ENCODE data around the gene ABCF3. TPM values are rescaled to one million over a fixed set of nuclear protein-coding genes. Genes with fewer than 3 reads are reported as not detected.
"Not testable (repeated sequence)": the region's sequence is repeated elsewhere in the genome, so short reads cannot be mapped to it uniquely, and the experiment has no call there.

The ABCF3 gene
- total RNA-seq, 4 donors from 2014 or later = 58.6 to 286 (median 133) TPM

DNA sequence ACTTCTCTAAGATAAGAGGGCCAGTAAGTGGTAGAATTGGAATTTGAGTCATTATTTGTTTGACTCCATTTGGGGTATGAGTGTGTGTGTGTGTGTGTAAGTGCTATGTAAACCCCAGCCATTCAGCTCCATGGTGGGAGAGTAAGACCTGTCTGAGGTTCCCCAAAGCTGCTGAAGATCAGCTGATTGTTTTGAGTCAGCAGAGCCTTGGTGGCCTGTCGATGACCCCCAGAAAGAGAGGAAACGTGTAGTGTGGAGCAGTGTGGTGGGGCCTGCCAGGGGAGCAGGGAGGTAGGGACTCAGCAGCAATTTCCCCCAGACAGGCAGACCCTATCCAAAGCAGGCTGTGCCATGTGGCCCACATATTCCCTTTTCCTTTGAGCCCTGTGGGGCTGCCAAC is 25.5 kb upstream of the ABCF3 start:
- Histone ChIP-seq H3K27me3 (no peaks in the 10 kb centered on the region), H3K4me3 (no peak overlapping the region), H3K36me3 (peaks cover 0 to 18% (median 6%) of the 10 kb centered on the region in 4 donors), H3K9me3 (no peaks in the 10 kb centered on the region), H3K27ac (peak overlapping the region; percentile 50 to 98 (median 67)), H3K4me1 (peaks cover 20 to 50% (median 31%) of the 10 kb centered on the region in 4 donors)
- intact Hi-C loops (cut with DNase I; ENCODE audit: low total_unique reads) = no loop called here
- in situ Hi-C loops (cut with MboI; ENCODE audit: low pct_ligation_motif_present in 1 of 4, low pct_unique_long_range_greater_than_20kb in 1 of 4, low sequenced_read_pairs in 3 of 4) = no loop called here
- DNase-seq = no peak
- WGBS, 2 donors (ENCODE audit: low coverage in 1 of 2) = 47 to 80% methylated on average over 1 to 2 of the region's 2 CpGs
- TF ChIP-seq EP300 (IDR thresholded peaks at IDR 0.05; ENCODE audit: low read depth) (no peak), POLR2A (IDR thresholded peaks at IDR 0.05) (no peak), POLR2AphosphoS5 (IDR thresholded peaks at IDR 0.05) (no peak)
- TF ChIP-seq, protein P1, sequence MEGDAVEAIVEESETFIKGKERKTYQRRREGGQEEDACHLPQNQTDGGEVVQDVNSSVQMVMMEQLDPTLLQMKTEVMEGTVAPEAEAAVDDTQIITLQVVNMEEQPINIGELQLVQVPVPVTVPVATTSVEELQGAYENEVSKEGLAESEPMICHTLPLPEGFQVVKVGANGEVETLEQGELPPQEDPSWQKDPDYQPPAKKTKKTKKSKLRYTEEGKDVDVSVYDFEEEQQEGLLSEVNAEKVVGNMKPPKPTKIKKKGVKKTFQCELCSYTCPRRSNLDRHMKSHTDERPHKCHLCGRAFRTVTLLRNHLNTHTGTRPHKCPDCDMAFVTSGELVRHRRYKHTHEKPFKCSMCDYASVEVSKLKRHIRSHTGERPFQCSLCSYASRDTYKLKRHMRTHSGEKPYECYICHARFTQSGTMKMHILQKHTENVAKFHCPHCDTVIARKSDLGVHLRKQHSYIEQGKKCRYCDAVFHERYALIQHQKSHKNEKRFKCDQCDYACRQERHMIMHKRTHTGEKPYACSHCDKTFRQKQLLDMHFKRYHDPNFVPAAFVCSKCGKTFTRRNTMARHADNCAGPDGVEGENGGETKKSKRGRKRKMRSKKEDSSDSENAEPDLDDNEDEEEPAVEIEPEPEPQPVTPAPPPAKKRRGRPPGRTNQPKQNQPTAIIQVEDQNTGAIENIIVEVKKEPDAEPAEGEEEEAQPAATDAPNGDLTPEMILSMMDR (IDR thresholded peaks at IDR 0.05) = no peak

DNA sequence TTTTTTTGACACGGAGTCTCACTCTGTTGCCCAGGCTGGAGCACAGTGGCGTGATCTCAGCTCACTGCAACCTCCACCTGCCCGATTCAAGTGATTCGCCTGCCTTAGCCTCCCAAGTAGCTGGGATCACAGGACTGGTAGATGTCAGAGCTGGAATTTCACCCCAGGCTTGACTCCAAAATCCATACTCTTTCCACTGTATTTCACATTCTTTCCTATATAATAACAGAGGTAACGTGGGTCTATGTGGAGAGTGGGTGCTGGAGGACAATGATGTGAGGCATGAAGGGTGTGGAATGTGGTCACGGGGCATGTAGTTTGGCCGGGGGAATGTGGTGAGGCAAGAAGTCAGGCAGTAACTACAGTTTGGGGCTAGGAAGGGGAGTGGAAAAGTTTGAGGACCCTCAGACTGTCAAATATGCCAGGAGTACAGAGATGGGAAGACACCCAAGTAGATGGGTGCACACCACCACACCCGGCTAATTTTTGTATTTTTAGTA is 23.4 kb upstream of the ABCF3 start:
- in situ Hi-C loops (cut with MboI; ENCODE audit: low pct_ligation_motif_present in 1 of 4, low pct_unique_long_range_greater_than_20kb in 1 of 4, low sequenced_read_pairs in 3 of 4); H3K4me3 ChIP-seq; H3K9me3 ChIP-seq; H3K27ac ChIP-seq; intact Hi-C loops (cut with DNase I; ENCODE audit: low total_unique reads); DNase-seq; H3K27me3 ChIP-seq: not testable (repeated sequence)
- Histone ChIP-seq H3K4me1 (peaks cover 9 to 39% (median 20%) of the 10 kb centered on the region in 4 donors), H3K36me3 (peaks cover 0 to 37% (median 11%) of the 10 kb centered on the region in 4 donors)
- 79 to 86% methylated on average over 6 to 8 of the region's 8 CpGs for WGBS, 2 donors (ENCODE audit: low coverage in 1 of 2)

DNA sequence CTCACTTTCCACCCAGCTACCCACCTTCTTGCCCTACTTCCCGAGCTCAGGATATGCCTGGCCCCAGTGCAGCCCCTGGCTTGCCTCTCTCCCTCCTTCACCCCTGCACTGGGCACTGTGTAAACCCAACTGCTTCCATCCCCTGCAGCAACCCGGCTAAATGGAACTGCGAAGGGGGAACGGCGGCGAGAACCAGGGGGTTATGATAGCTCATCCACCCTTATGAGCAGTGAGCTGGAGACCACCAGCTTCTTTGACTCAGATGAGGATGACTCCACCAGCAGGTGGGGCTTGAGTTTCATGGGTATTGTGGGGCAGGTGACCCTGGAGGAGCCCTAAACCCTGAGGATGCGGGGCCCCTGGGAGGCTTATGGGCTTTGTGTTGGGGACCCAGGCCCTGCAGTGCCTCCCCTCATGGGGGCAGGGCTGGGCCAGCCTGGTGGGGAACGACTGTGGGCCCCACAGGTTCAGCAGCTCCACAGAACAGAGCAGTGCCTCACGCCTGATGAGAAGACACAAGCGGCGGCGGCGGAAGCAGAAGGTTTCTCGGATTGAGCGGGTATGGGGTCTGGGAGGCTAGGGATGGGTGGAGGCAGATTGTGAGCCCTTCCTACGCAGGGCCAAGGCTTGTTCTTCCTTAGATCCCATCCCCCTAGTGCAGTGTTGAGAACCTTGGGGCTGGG is 21.2 kb upstream of the ABCF3 start:
- TF ChIP-seq, protein P1 (IDR thresholded peaks at IDR 0.05) = no peak
- TF ChIP-seq EP300 (IDR thresholded peaks at IDR 0.05; ENCODE audit: low read depth) (no peak), POLR2AphosphoS5 (IDR thresholded peaks at IDR 0.05) (no peak), POLR2A (IDR thresholded peaks at IDR 0.05) (no peak)
- Histone ChIP-seq H3K4me3 (no peak overlapping the region), H3K27me3 (no peaks in the 10 kb centered on the region), H3K27ac (no peak overlapping the region), H3K36me3 (peaks cover 0 to 42% (median 13%) of the 10 kb centered on the region in 4 donors), H3K9me3 (no peaks in the 10 kb centered on the region), H3K4me1 (peaks cover 4 to 21% (median 9%) of the 10 kb centered on the region in 4 donors)
- intact Hi-C loops (cut with DNase I; ENCODE audit: low total_unique reads) = no loop called here
- 94 to 100% methylated on average over 2 to 16 of the region's 16 CpGs for WGBS, 2 donors (ENCODE audit: low coverage in 1 of 2)
- no peak for DNase-seq
- in situ Hi-C loops (cut with MboI; ENCODE audit: low pct_ligation_motif_present in 1 of 4, low pct_unique_long_range_greater_than_20kb in 1 of 4, low sequenced_read_pairs in 3 of 4) = no loop called here

DNA sequence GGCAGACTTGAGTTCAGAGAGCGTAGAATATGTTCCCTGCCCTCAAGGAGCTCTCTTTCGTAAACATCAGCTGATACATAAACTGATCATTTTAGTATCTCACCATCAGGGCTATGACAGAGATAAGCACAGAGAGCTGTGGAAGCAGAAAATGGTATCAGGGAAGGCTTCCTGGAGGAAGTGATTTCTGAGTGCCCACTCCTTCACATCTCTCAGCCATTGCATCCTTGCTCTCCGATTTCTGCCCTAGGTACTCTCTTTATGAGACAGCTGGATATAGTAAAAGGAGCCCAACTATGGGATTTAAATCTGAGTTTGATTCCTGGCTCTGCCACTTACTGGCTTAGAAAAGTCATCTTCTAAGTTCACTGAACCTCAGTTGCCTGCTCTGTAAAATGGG is 20.5 kb upstream of the ABCF3 start:
- H3K4me1 ChIP-seq = peaks cover 2 to 13% (median 6%) of the 10 kb centered on the region in 4 donors
- H3K9me3 ChIP-seq = no peaks in the 10 kb centered on the region
- intact Hi-C loops (cut with DNase I; ENCODE audit: low total_unique reads) = no loop called here
- WGBS, 2 donors (ENCODE audit: low coverage in 1 of 2) = 93 to 96% methylated on average over 3 of the region's 3 CpGs
- DNase-seq = no peak
- TF ChIP-seq, protein P1 (IDR thresholded peaks at IDR 0.05) = no peak
- TF ChIP-seq EP300 (IDR thresholded peaks at IDR 0.05; ENCODE audit: low read depth) (no peak), POLR2A (IDR thresholded peaks at IDR 0.05) (no peak), POLR2AphosphoS5 (IDR thresholded peaks at IDR 0.05) (no peak)
- H3K4me3 ChIP-seq = no peak overlapping the region
- peaks cover 0 to 45% (median 14%) of the 10 kb centered on the region in 4 donors for H3K36me3 ChIP-seq
- H3K27me3 ChIP-seq = no peaks in the 10 kb centered on the region
- in situ Hi-C loops (cut with MboI; ENCODE audit: low pct_ligation_motif_present in 1 of 4, low pct_unique_long_range_greater_than_20kb in 1 of 4, low sequenced_read_pairs in 3 of 4) = no loop called here
- no peak overlapping the region for H3K27ac ChIP-seq
